LoVo (cell line): ENCODE measurements around the gene SAMD14.
A peak's percentile ranks its signal among the peaks of the same experiment; 100 is the strongest.

ENCODE experiments used
- DNase-seq: peaks from one replicate; pipeline ENCODE4 v3.0.0-alpha.2; 2016; ENCODE audit warnings: low spot score

SAMD14 gene

GRCh38 chr17:50133028-50133768 is 3.2 kb upstream of the SAMD14 start:
- DNase-seq, result no peak

GRCh38 chr17:50132104-50132794 is 2.3 kb upstream of the SAMD14 start:
- DNase-seq, result no peak

- DNase-seq, result no peak
Observed at GRCh38 chr17:50130559-50131305, 772 bp upstream of the SAMD14 start.

- no peak for DNase-seq
Observed at GRCh38 chr17:50129353-50129727, 620 bp downstream of the SAMD14 start.

- no peak for DNase-seq
Observed at GRCh38 chr17:50128441-50129352, 1.3 kb downstream of the SAMD14 start.

- DNase-seq, result no peak
Observed at GRCh38 chr17:50127697-50128361, 2.1 kb downstream of the SAMD14 start.

- no peak for DNase-seq
Observed at GRCh38 chr17:50125420-50125997, 4.5 kb downstream of the SAMD14 start.

- DNase-seq, result no peak
Observed at GRCh38 chr17:50123649-50124349, 6.2 kb downstream of the SAMD14 start.

GRCh38 chr17:50122945-50123344 is 7.0 kb downstream of the SAMD14 start:
- no peak for DNase-seq

GRCh38 chr17:50120475-50121253 is 9.3 kb downstream of the SAMD14 start:
- no peak for DNase-seq

GRCh38 chr17:50118828-50119218 is 11.1 kb downstream of the SAMD14 start:
- DNase-seq, result no peak

- DNase-seq, result no peak
Observed at GRCh38 chr17:50118076-50118827, 11.7 kb downstream of the SAMD14 start.

- peak; percentile 31 for DNase-seq
Observed at GRCh38 chr17:50117202-50118051, 12.5 kb downstream of the SAMD14 start.

GRCh38 chr17:50115756-50116155 is 14.2 kb downstream of the SAMD14 start:
- DNase-seq, result no peak

- DNase-seq, result no peak
Observed at GRCh38 chr17:50114849-50115357, 15.1 kb downstream of the SAMD14 start.

- DNase-seq, result no peak
Observed at GRCh38 chr17:50114401-50114800, 15.6 kb downstream of the SAMD14 start.

- no peak for DNase-seq
Observed at GRCh38 chr17:50113624-50114320, 16.2 kb downstream of the SAMD14 start.
